HG02763 (cell line): ENCODE measurements around the gene ATP11A.
A peak's percentile ranks its signal among the peaks of the same experiment; 100 is the strongest.

Experiments used
- ATAC-seq: cut with Tn5 transposase; IDR thresholded peaks from one replicate; pipeline ENCODE4 v1.9.1; 2021; ENCODE audit warnings: mild to moderate bottlenecking, moderate library complexity; ENCODE audit not compliant: unreplicated experiment

Gene ATP11A

DNA sequence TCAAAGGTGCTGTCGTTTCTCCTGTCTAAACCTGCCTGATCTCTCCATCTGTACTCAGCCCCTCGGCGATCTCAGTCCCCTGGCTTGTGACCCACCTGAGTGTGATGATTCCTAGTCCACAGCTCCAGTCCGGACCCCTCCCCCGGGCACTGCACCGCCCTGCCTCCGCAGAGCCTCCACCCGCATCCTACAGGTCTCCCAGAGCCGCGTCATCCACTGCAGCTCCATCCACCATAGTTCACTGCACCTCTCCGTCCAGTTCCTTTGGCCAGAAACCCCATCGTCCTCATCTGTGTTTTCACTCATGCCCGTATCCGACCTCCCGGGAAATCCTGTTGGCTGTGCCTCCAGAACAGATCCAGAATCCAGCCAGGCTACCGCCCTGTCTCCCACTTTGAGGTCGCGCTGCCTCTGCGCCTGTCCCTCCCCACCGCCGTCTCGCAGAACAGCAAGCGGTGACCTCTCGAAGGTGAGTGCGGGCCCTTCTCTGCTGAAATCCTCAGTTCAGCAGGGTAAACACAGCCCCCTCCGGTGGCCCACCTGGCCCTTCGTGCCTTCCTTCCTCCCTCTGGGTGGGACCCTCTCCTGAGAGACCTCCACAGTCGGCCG lies 227.3 kb downstream of the ATP11A start:
- ATAC-seq, result no peak

DNA sequence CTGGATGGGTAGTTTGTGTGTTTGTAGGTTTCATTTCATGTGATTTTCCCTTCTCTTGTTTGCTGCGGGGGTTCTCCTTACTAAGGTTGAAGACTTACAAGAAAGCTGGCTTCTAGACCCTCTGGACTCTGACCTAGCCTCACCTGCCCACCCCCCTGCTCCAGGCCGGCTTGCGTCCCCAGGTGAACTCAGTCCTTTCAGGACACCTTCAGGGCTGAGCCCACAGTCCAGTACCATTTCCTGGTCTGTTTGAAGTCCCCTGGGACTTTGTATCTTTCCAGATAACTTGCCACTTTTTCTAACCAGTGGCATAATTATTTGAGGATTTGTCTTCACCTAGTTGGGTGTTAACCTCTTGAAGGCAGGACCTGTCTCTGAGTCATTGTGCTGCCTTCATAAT lies 227.9 kb downstream of the ATP11A start:
- ATAC-seq, result no peak

DNA sequence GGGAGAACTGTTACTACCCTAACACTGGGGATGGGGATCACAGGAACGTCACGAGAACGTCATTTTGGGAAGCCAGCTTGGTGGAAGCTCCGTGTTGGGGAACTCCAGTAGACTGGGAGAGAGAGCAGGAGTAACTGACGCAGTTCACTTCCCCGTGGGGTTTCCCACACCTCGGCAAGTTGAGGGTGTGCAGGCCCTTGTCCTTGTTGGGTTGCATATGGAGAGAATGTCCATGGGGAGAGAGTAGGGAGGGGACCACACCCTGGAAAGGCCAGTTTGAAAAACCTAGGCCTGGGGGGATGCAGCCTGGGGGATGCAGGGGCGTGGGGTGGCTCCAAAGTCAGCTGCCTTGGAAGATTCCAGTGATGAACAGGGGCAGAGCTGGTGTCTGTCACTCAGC lies 228.4 kb downstream of the ATP11A start:
- no peak for ATAC-seq

DNA sequence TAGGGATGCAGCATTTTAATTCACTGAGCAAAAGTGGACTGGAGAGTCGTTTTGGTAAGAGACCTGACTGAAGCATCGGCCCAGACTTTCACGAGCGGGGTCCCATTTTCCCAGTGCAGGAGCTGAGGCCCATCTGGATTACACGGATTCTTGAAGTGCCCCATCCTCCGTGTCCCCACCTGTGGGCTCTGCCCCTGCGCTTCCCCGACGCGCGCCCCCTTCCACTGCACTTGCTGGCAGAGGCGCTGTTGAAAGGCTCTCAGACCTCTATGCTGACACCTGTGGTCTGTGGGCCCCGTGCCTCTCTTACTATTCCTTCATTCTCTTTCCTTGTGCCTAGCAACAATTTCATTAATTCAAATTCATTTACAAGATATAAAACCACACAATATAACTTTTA lies 228.9 kb downstream of the ATP11A start:
- ATAC-seq, result no peak

DNA sequence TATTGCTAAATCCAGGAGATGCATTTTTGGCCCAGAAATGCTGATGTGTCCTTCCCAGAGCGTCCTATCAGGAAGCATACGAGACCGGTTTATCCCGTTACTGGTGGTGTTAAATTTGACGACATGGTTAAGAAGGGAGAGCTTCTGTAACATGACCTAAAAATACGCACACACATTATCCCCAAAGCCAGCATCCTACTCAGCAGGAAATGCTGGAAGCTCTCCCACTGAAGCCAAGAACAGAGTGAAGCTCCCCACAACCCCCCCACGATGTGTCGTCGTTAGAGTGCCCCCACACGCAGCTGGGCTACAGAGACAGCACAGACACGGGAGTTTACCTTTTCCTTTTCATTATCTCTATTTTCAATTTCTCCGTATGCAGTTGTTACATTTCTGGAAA lies 234.1 kb downstream of the ATP11A start:
- no peak for ATAC-seq

DNA sequence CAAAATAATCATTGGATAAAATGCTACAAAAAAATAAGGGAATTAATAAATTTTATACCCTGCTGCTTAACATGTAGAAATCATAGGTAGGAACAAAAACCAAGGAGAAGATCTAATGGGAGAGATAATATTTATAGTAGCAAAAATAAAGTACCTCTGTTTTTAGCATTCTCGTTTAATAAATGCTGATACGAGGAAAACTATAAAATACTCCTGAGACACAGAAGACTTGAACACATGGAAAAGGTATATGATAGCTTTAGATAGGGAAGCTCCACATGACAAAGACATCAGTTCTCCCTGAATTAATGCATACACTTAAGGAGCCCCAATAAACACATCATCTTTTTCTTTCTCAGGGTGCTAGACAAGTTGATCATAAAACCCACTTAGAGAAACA lies 234.5 kb downstream of the ATP11A start:
- ATAC-seq, result no peak

DNA sequence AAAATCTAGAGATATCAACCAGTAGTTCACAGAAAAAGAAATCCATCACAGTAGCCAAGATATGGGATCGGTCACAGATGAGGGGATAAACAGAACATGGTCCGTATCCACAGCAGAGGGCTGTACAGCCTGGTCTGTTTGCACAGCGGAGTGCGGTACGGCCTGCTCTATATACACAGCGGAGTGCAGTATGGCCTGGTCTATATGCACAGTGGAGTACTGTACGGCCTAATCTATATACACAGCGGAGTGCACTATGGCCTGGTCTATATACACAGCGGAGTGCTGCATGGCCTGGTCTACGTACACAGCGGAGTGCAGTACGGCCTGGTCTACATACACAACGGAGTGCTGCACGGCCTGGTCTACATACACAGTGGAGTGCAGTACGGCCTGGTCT lies 236.2 kb downstream of the ATP11A start:
- ATAC-seq, result no peak

DNA sequence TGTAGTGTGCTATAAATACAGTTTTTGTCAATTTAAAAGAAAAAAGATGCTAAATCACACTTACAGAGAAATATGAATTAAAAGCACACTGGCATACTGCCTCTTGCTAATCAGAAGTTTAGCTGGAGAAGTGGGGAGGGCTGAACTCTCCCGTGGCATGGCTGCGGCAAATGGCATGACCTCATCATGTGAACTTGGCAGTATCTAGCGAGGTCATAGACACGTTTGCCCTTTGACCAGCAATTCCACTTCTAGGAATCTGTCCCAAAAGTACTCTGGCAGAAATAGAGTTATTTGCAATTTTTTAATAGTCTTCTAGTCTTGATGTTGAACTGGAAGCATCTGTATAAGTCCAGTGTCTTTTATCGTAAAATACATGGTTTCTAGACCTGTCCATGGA lies 237.2 kb downstream of the ATP11A start:
- ATAC-seq, result no peak

DNA sequence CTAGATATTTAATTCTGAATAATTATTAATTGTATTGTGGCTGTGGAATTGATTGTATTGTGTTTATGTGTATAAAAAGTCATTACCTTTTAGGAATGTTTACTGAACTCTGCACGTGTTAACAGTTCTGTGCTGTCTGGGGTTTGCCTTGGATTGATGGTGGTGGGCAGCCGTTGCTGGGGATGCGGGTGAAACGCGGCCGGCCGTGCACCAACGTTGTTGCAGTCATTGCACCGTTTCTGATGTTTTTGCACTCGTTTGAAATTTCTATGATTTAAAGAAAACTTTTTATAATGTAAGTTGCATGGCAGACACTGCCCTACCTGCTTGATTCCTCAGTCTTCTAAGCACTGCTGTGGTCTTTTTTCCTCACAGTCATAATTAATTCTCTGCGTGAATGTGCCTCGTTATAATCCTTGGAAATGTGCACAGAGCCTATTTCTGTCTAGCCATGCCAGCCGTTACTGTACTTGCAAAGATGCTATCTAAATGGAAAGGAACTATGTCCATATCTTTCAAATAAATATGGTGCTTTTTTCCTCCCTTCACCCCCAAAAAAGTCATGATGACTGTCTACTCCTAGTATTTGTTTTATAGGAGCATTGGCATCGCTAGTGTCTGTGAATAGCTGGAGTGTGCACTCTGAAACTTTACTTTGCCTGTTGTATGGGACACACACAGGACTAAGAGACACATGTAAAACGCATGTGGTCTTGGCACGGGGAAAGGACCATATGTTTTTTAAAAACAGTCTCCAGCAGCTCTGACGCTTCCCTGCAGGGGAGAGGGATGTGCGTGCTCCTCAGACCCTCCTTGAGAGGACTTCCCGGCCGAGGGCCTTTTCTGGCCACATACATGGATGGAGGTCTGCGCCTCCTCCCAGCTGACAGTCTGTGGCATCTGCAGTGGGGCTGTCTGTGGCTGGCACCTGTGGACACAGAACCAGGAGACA lies 238.5 kb downstream of the ATP11A start:
- ATAC-seq, result no peak

DNA sequence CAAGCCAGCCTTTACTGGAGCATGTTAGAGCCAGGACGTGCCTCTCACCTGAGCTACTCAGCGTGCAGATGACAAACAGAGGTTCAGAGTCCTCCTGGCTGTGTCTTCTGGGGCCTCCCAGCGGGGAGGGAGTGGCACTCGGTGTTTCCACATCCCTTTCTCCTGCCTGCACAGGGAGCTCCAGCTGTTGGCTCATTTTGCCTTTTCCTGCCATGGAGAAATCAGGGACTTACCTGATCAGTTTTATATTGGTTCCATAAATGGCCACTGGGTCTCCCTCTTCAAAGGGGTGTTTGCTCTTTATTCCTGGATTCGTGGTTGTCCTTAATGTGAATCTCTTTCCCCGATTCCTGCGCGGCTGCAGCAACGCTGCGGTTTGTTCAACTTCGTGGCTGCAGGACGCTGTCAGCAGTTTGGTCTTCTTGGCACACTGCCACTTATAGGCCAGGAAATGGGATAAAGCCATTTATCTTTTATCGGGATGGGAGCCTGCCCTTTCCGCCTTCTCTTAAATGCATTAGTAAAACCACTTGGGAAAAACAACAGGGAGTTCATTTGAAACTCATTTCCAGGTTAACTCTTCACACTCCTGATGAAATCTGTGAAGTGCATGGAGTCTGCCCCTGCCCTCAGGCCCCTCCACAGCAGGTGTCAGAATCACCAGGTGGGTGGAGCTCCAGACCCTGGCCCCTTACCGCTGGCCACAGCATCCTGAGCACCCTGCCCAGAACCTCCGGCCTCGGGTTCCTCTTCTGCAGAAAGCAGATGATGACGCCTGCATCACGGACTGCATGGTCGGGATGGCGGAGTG lies 239.3 kb downstream of the ATP11A start:
- ATAC-seq, result no peak

DNA sequence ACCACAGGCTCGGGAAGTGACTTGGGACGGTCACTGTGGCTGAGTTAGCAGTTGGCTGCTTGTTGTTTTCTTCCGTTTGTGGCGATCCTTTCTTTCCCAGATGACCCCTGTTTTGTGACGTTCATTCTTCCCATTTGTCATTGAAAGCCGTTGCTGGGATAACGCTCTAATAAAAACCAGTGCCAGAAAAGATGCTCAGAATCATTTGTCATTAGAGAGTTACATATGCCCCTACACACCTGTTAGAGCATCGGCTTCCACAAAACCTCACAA lies 239.9 kb downstream of the ATP11A start:
- ATAC-seq, result no peak

DNA sequence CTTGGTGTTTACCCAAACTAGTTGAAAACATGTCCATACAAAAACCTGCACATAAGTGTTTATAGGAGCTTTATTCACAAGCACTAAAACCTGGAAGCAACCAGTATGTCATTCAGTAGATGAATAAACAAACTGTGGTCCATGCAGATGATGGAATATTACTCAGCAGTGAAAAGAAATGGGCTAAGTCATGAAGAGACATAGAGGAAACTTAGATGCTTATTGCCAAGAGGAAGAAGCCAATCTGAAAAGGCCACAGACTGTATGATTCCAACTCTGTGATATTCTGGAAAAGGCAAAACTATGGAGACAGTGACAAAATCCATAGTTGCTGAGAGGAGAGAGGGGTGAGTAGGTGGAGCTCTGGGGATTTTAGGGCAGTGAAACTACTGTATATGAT lies 240.4 kb downstream of the ATP11A start:
- ATAC-seq, result no peak

DNA sequence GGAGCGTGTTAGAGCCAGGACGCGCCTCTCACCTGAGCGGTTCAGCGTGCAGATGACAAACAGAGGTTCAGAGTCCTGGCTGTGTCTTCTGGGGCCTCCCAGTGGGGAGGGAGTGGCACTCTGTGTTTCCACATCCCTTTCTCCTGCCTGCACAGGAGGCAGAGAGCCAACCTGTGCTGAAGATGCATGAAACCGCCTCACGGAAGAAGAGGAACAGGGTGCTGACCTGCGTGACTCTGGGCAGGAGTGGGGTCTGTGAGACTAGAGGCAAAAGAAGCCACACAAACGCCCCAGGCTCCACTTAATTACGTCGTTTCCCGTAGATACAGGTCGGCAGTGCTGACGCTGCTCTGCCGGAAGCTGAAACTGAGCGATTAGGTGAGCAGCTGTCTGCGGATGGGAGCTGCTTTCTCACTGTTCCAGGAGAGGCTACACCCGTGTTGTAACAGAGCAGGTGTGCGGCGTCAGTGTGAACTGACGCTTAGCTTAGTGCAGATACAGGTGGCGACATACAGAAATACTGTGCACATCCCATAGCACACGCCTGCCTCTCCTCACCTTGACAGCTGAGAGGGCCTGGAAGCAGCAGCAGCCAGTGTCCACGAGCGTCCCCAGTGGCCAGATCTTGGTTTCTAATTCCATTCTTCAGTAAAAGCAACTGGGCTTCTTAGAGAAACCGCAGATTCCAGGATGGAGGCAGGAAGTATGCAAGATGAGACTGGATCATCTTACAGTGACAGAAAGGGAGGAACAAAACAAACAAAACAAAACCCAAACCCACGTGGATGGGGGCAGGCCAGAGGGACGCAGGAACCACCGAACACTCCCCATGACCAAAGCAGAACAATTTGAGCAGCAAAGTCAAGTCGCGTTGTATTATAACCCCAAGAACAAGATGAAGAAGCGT lies 241.4 kb downstream of the ATP11A start:
- peak; percentile 84 for ATAC-seq

DNA sequence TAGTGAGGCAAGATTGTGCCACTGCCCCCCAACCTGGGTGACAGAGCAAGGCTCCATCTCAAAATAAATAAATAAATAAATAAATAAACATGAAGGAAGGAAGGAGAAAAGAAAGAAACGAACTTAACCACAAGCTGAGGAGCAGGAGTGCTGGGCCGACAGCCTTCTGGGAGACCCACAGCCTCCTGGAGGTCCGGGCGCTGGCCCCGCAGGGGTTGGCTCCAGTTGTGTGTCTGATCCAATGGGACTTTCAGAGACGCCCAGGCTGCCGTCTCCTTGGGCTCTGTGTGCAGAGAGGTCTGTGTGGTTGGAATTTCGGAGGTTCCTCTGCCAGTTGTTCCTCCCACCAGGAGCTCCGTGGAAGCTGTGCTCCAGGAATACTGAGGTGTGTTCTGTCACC lies 243.1 kb downstream of the ATP11A start:
- no peak for ATAC-seq

DNA sequence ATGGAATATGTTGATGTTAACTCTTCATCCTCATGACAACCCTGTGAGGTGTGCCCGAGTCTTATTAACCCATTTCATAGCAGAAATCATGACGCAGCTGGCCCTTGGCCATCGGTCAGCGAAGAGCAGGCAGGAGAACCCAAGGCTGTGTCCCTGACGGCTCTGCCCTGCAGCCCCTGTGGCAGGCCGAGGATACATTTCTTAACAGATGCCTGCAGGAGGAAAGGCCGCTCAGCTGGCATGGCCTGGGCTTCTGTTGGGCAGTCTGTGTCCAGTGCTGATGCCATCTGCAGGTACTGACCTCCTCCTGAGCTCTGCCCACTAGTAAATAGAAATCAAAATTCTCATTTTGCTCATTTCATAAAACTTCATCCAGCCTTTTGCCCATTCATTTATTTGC lies 243.8 kb downstream of the ATP11A start:
- no peak for ATAC-seq

DNA sequence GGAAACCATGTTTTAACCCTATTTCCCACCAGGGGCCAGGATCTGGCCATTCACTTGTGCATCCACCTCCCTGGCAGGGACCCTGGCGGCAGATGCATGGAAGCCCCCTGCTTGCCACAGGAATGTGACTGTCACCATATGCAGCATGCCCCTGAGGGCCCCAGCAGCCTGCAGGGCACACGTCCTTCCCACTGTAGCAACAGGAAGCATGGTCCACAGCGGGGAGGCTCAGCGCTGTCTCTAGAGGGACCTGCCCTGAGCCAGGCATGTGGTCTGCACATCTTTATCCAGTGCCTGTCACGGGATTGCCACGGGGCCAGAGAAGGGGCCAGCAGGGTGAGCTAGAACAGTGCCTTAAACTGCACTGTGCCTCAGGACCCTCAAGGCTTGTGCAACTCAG lies 244.2 kb downstream of the ATP11A start:
- ATAC-seq, result no peak
